Natural killer cell (primary cell): ENCODE data around the gene OTOP2. TPM values are rescaled to one million over a fixed set of nuclear protein-coding genes. Genes with fewer than 3 reads are reported as not detected.

Experiments used
- ATAC-seq, 3 donors: fragments of 150-1000 bp in 2 of 3; fragments of 200-7000 bp in 1 of 3; cut with Tn5 transposase; 1 replicate in 1 of 3; 2 replicates in 2 of 3; pipeline ENCODE4 v1.10.0; 2021; ENCODE audit warnings: mild to moderate bottlenecking in 2 of 3, moderate library complexity in 2 of 3
- DNase-seq, 2 donors: peaks; one replicate each; pipeline versions ENCODE4 v3.0.0 to v3.0.0-alpha.2; 2013 to 2021; ENCODE audit warnings: mixed read lengths in 1 of 2
- H3K27ac ChIP-seq: one replicate; pipeline ENCODE4 v1.5.1; 2013; ENCODE audit warnings: mild to moderate bottlenecking, low read length
- H3K27me3 ChIP-seq: one replicate; pipeline ENCODE4 v1.6.1; 2013; ENCODE audit warnings: low read length; ENCODE audit not compliant: control insufficient read depth, insufficient read depth
- H3K36me3 ChIP-seq: one replicate; pipeline ENCODE4 v1.6.1; 2013; ENCODE audit warnings: low read length; ENCODE audit not compliant: control insufficient read depth, insufficient read depth
- H3K4me1 ChIP-seq: one replicate; pipeline ENCODE4 v1.6.1; 2013; ENCODE audit warnings: low read length; ENCODE audit not compliant: control insufficient read depth, insufficient read depth
- H3K4me3 ChIP-seq: one replicate; pipeline ENCODE4 v1.5.1; 2013; ENCODE audit warnings: low read length
- H3K9me3 ChIP-seq: one replicate; pipeline ENCODE4 v1.6.1; 2013; ENCODE audit warnings: low read length; ENCODE audit not compliant: control insufficient read depth, insufficient read depth
- H3K27ac Mint-ChIP-seq, 2 donors: one replicate each; pipeline ENCODE4 v1.8.0; 2022; ENCODE audit warnings: mild to moderate bottlenecking in 2 of 2, mixed read lengths in 2 of 2, moderate library complexity in 1 of 2
- H3K27me3 Mint-ChIP-seq, 2 donors: one replicate each; pipeline ENCODE4 v1.8.0; 2022; ENCODE audit warnings: low read depth in 2 of 2, mixed read lengths in 2 of 2
- H3K36me3 Mint-ChIP-seq: one replicate; pipeline ENCODE4 v1.8.0; 2022; ENCODE audit warnings: mixed read lengths
- H3K4me1 Mint-ChIP-seq, 2 donors: one replicate each; pipeline ENCODE4 v1.8.0; 2022; ENCODE audit warnings: mixed read lengths in 2 of 2
- H3K4me3 Mint-ChIP-seq: one replicate; pipeline ENCODE4 v1.8.0; 2022; ENCODE audit warnings: mild to moderate bottlenecking, moderate library complexity, mixed read lengths
- H3K9me3 Mint-ChIP-seq, 2 donors: one replicate each; pipeline ENCODE4 v1.8.0; 2022; ENCODE audit warnings: mixed read lengths in 2 of 2
- WGBS: methylation state at CpG from one replicate; pipeline ENCODE4 v1.1.7; 2013; ENCODE audit warnings: missing lambda C conversion rate; ENCODE audit not compliant: insufficient coverage; 5-methylcytosine and 5-hydroxymethylcytosine counted together
- intact Hi-C: fragments of 100-400 bp; cut with micrococcal nuclease; formaldehyde crosslinking; loops from one replicate; pipeline ENCODE4 v1.14.2; 2022
- total RNA-seq, 4 donors: library from RNA; stranded (reverse); fragments of 120-200 nt in 1 of 4; gene quantifications; one replicate each; pipeline versions ENCODE4 v1.2.3 to v1.2.4, GENCODE V29; 2013 to 2022
- TF ChIP-seq, protein P1 (sequence below): fragments of 200-600 bp; IDR thresholded peaks from one replicate; pipeline ENCODE4 v1.8.0; 2022; ENCODE audit warnings: antibody characterized with exemption

OTOP2 gene
- total RNA-seq, 3 donors from 2014 or later (not counting 1 experiment from before 2014, with no cell fraction given), result not detected

DNA sequence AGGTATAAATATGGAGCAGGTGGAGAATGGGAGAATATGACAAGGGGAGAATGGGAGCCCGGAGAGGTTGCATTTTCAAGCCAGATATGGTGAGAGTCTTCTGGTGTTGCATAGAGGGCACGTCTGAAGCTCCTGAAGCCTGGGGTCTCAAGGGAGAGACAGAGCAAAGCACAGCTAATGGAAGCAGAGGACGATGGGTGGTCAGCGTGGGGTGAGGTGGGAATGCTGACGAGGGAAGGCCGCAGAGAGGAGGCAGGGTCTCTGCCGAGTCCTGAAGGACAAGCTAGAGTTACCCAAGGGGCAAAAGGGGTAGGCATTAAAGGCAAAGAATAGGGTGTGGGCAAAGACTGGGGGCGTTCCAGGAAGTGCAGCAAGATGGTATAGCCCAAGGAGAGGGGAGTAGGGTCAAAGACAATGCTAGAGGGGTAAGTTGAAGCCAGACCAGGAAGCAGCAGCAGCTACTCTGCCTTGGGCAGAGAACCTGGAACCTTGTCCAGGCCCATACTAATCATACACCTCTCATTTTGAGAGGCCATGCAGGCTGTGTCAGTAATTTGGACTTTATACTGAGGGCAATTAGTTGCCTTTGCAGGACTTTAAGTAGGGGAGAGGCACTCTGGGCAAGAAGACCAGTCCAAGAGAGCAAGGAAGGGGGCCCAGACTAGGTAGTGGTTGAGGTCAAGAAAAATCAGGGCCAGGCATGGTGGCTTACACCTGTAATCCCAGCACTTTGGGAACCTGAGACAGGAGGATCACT is 14.3 kb downstream of the OTOP2 start:
- intact Hi-C loops, result no loop called here
- no peak for ATAC-seq
- Mint-ChIP-seq H3K9me3 (no peaks in the 10 kb centered on the region), H3K27ac (no peak overlapping the region), H3K4me3 (no peak overlapping the region), H3K36me3 (no peaks in the 10 kb centered on the region), H3K27me3 (peaks cover 48 to 49% of the 10 kb centered on the region in 2 donors), H3K4me1 (no peaks in the 10 kb centered on the region)
- H3K27me3 ChIP-seq, result peaks cover 20% of the 10 kb centered on the region
- H3K36me3 ChIP-seq, result no peaks in the 10 kb centered on the region
- no peaks in the 10 kb centered on the region for H3K4me1 ChIP-seq
- WGBS, result 84% methylated on average over 8 of the region's 8 CpGs
- TF ChIP-seq, protein P1, sequence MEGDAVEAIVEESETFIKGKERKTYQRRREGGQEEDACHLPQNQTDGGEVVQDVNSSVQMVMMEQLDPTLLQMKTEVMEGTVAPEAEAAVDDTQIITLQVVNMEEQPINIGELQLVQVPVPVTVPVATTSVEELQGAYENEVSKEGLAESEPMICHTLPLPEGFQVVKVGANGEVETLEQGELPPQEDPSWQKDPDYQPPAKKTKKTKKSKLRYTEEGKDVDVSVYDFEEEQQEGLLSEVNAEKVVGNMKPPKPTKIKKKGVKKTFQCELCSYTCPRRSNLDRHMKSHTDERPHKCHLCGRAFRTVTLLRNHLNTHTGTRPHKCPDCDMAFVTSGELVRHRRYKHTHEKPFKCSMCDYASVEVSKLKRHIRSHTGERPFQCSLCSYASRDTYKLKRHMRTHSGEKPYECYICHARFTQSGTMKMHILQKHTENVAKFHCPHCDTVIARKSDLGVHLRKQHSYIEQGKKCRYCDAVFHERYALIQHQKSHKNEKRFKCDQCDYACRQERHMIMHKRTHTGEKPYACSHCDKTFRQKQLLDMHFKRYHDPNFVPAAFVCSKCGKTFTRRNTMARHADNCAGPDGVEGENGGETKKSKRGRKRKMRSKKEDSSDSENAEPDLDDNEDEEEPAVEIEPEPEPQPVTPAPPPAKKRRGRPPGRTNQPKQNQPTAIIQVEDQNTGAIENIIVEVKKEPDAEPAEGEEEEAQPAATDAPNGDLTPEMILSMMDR, result no peak
- H3K9me3 ChIP-seq, result no peaks in the 10 kb centered on the region
- no peak overlapping the region for H3K27ac ChIP-seq
- no peak overlapping the region for H3K4me3 ChIP-seq
- DNase-seq, result no peak

DNA sequence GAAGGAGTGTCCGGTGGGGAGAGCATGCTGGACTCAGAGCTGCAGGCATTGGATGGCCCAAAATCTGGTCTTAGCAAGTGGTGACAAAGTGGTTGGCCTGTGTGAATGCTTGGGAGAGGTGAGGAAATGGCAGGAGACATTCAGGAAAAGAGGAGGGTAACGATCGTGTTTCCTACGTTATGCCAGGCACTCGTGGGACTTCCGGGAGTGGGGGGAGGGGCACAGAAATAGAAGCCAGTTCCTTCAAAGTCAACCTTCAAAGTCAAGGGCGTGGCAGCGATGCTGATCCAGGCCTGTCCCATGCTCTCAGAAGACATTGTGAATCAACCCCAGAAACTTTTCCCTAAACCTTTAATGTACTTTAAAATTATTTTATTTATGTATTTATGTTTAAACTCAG is 15.5 kb downstream of the OTOP2 start:
- DNase-seq (no peak), ATAC-seq (no peak)
- intact Hi-C loops, result no loop called here
- peaks cover 42 to 48% of the 10 kb centered on the region in 2 donors for H3K27me3 Mint-ChIP-seq
- no peak overlapping the region for H3K27ac Mint-ChIP-seq
- H3K27ac ChIP-seq, result no peak overlapping the region
- H3K4me3 Mint-ChIP-seq, result no peak overlapping the region
- no peaks in the 10 kb centered on the region for H3K9me3 Mint-ChIP-seq
- TF ChIP-seq, protein P1, result no peak
- H3K36me3 Mint-ChIP-seq, result no peaks in the 10 kb centered on the region
- no peaks in the 10 kb centered on the region for H3K9me3 ChIP-seq
- no peaks in the 10 kb centered on the region for H3K4me1 ChIP-seq
- no peaks in the 10 kb centered on the region for H3K36me3 ChIP-seq
- WGBS, result 72% methylated on average over 8 of the region's 8 CpGs
- H3K4me1 Mint-ChIP-seq, result no peaks in the 10 kb centered on the region
- H3K27me3 ChIP-seq, result peaks cover 20% of the 10 kb centered on the region
- no peak overlapping the region for H3K4me3 ChIP-seq

DNA sequence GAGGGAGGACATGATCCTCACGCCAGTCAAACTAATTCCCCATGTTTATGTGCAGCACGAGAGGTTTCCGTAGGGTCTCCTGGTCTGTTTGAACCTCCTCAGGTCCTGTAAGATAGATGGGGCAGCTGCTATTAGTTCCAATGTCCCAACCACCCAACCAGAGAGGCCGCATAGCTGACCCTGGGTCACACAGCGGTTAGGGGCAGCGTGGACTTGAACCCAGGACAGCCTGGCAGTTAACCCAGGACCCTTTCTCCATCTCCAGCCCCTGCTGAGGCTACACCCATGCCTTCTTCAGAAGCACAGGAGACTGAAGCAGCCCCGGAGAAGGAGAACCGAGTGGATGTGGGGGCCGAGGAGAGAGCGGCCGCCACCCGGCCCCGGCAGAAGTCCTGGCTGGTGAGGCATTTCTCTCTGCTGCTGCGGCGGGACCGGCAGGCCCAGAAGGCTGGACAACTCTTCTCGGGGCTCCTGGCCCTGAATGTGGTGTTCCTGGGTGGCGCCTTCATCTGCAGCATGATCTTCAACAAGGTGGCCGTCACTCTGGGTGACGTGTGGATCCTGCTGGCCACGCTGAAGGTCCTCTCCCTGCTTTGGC is 17.2 kb downstream of the OTOP2 start:
- DNase-seq (no peak), ATAC-seq (no peak)
- Mint-ChIP-seq H3K4me3 (no peak overlapping the region), H3K36me3 (no peaks in the 10 kb centered on the region), H3K9me3 (no peaks in the 10 kb centered on the region), H3K27ac (no peak overlapping the region), H3K27me3 (peaks cover 36 to 48% of the 10 kb centered on the region in 2 donors), H3K4me1 (no peaks in the 10 kb centered on the region)
- Histone ChIP-seq H3K27ac (no peak overlapping the region), H3K9me3 (no peaks in the 10 kb centered on the region), H3K27me3 (peaks cover 16% of the 10 kb centered on the region), H3K4me1 (no peaks in the 10 kb centered on the region), H3K4me3 (no peak overlapping the region), H3K36me3 (no peaks in the 10 kb centered on the region)
- TF ChIP-seq, protein P1, result no peak
- intact Hi-C loops, result no loop called here
- WGBS, result 81% methylated on average over 21 of the region's 21 CpGs
